Measurements from ENCODE around the gene SLC66A1.
A peak's percentile ranks its signal among the peaks of the same experiment; 100 is the strongest.

Gene SLC66A1

DNA sequence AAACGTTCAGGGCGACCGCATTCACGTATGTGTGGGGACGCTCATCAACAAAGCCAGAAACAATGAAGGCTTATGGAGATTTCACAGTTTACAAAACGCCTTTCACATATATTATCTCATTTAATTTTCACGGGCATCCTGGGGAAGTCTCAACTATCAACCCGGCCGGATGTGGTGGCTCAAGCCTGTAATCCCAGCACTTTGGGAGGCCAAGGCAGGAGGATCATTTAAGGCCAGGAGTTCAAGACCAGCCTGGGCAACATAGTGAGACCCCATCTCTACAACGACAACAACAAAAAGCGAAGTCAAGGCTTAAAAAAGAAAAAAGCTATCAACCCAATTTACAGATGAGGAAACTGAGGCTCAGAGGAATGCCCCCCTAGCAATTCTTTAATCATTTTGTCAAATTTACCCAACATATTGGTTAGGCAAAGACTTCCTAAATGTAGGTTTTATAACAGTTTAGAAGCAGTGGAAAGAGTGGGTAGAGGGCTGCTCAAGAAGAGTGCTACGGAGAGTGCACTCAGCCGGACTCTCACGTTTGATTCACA lies 28.3 kb downstream of the SLC66A1 start:
- DNase-seq (ENCODE audit: low spot score) = no peak
- in situ Hi-C loops (cut with MboI; ENCODE audit: low pct_unique_long_range_greater_than_20kb, low sequenced_read_pairs, unreplicated experiment) = no loop called here
- TF ChIP-seq CTCF (IDR thresholded peaks at IDR 0.05; ENCODE audit: extremely low read depth, insufficient read depth, missing control alignments) = no peak

DNA sequence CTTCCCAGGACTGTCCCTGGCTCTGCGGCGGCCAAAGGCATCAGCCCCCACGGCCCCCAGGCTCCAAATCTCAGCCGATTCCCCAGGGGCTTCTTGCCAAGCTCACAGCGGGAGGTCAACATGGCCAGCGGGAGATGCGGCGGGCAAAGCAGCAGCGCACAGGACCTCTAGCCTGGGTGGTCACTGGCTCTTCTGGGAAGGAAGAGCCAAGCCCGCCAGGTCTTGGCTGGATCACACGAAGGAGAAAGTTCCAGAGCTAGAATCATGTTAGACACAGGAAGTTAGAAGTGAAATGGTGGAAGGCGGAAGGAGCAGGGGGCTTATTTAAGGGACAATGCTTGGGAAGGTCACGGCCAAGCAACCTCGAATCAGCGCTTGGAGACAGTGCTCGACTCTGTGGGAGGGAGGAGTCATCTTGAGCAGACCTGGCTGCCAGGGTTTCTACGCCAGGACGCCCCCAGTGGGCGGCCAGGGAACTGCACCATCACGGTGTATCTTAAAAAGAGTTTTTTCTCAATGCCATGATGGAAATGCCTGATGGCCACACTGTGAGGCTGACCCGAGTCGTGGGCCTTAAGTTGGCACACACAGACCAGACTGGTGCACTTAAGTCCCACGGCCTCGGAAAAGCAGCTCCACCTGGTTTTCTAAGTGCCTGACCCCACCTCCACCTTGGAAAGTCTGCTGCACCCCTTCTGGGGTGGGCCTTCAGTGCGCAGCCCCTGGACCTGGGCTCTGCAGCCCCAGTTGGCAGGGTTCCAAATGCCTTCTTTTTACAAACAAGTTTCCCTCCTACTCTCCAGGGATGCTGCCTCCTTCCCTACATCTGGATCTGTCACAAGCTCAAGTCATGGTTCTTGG lies 29.3 kb downstream of the SLC66A1 start:
- TF ChIP-seq CTCF (IDR thresholded peaks at IDR 0.05; ENCODE audit: extremely low read depth, insufficient read depth, missing control alignments) = peak; percentile 78
- in situ Hi-C loops (cut with MboI; ENCODE audit: low pct_unique_long_range_greater_than_20kb, low sequenced_read_pairs, unreplicated experiment) = no loop called here

DNA sequence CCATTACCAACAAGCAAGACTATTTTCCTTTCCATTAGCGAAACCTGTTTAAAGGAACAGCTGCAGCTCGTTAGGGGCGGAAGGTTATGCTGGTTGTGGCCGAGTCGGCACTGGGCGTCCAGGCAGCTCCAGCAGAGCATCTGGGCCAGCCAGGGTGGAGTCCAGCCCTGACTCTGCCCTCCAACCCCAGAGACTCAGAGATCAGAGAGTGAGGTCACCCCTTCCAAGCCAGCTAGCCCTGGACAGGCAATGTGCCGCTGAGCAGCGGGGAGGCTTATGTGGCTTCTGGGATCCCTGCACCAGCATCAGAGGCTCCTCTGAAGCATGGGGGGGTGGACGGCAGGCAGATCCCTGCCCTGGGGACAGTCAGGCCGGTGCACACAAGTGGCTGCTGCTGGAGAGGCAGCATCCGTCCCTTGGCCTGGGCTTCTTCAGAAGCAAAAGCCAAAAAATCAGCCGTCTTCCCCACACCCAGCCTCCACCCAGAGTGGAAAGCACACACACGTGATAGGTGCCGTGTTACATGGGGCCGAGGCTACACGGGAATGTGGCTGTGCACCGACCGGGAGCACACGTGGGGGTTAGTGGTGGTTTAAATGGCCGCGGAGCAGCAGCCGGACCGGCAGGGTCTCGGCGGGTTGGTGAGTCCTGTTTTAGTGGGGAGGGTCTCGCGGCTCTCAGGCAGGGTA lies 30.1 kb downstream of the SLC66A1 start:
- in situ Hi-C loops (cut with MboI; ENCODE audit: low pct_unique_long_range_greater_than_20kb, low sequenced_read_pairs, unreplicated experiment) = no loop called here
- DNase-seq (ENCODE audit: low spot score) = no peak
- no peak for TF ChIP-seq CTCF (IDR thresholded peaks at IDR 0.05; ENCODE audit: extremely low read depth, insufficient read depth, missing control alignments)

More for the DNA sequence above, 29.3 kb downstream of the SLC66A1 start:
- DNase-seq (ENCODE audit: low spot score) = peak; percentile 89

DNA sequence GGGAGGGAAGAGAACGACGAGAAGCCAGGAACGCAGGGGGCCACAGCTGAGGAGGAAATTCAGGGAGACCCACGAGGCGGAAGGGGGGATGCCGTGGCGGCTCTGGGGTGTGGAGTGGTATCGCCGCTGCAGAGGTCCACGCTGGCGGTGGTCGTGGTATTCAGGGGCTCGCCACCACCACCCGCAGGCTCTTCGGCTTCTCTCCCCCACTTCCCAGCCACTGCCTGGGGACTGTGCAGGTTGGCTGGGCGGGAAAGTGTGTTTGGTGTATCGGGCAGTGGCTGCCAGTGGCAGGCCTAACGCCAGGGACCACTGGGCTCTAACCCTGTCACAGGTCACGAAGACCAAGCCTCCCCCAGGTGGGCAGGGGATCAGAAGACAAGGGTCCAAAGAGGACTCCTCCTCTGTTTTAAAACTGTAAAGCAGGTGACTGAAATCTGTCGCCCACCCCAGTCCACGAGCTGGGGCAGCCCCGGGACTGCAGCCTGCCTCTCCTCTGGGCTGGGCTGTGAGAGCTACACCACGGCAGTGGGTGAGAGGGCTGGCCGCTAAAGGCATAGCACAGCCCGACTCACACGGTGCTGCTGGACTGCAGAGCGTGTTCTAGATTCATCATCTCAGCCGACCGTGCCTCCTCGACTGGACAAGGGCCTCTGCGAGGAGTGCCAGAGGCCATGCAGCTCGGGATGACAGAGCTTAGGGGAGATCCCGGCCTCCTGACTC lies 30.9 kb downstream of the SLC66A1 start:
- in situ Hi-C loops (cut with MboI; ENCODE audit: low pct_unique_long_range_greater_than_20kb, low sequenced_read_pairs, unreplicated experiment) = no loop called here
- TF ChIP-seq CTCF (IDR thresholded peaks at IDR 0.05; ENCODE audit: extremely low read depth, insufficient read depth, missing control alignments) = no peak
- DNase-seq (ENCODE audit: low spot score) = no peak

DNA sequence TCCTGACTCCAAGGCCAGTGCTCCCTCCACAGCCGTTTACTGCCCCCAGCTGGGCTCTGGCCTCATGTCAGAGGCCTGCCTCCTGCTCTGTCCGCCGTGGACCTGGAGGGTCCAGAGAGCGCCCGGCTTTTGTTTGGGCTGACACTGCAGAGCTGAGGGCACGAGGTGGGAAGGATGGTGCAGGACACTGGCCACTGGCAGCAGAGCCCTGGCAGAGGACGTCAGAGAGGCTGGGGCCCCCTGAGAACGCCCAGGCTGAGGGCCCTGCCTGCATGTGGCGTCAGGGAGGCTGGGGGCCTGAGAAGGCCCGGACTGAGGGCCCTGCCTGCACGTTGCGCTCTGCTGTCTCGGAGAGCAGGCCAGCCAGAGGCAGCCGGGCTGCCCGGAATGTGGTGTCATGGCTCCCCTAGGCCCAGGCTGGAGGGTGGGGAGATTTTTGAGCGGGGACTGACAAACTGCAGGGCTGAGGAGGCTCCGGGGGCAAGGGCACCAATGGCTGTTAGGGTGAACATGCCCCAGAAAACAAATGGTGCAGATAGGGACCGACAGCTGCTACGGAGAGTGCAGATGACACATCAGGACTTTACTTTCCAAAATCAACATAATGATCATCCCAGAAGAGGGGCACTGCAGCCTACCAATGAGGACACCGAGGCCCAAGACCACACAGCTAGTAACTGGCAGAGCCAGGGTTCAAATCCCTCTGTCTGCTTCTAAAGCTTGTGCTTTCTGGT lies 31.7 kb downstream of the SLC66A1 start:
- no peak for DNase-seq (ENCODE audit: low spot score)
- TF ChIP-seq CTCF (IDR thresholded peaks at IDR 0.05; ENCODE audit: extremely low read depth, insufficient read depth, missing control alignments) = no peak
- in situ Hi-C loops (cut with MboI; ENCODE audit: low pct_unique_long_range_greater_than_20kb, low sequenced_read_pairs, unreplicated experiment) = no loop called here

All from GM13977 (cell line).